Measurements from ENCODE around the gene KIRREL3. TPM values are rescaled to one million over a fixed set of nuclear protein-coding genes. Genes with fewer than 3 reads are reported as not detected.

The KIRREL3 gene
- total RNA-seq, 1 experiment from 2014 or later, result 0.44 TPM

- Histone ChIP-seq H2AFZ (ENCODE audit: low read length) (no peak overlapping the region), H3K9me2 (replicated peaks; ENCODE audit: low read length) (no peaks in the 10 kb centered on the region), H3K79me2 (ENCODE audit: low read length) (no peaks in the 10 kb centered on the region), H3K27me3 (ENCODE audit: low read length) (no peaks in the 10 kb centered on the region), H3K9ac (ENCODE audit: low read length) (no peak overlapping the region), H4K20me1 (ENCODE audit: low read length) (no peaks in the 10 kb centered on the region), H3K36me3 (ENCODE audit: low read depth, low read length) (peaks cover 28% of the 10 kb centered on the region), H3K9me3 (ENCODE audit: low read length) (no peaks in the 10 kb centered on the region), H3K27ac (ENCODE audit: low read length) (no peak overlapping the region), H3K4me1 (ENCODE audit: insufficient read depth, low read length) (peaks cover 6% of the 10 kb centered on the region; the same call in 1 of the 2 replicates), H3F3A (ENCODE audit: low read length, unreplicated experiment) (no peaks in the 10 kb centered on the region), H3K4me3 (ENCODE audit: low read length) (no peak overlapping the region), H3K4me2 (ENCODE audit: low read length) (no peak overlapping the region)
- intact Hi-C loops (cut with micrococcal nuclease), result no loop called here
- POLR2A ChIA-PET (ENCODE audit: unreplicated experiment), result no interaction called here
- CTCF ChIA-PET, result no interaction called here
- no TSS peak for BruUV-seq (replicated peaks)
- DNase-seq (no peak), ATAC-seq (no peak)
- TF ChIP-seq EZH2 (IDR thresholded peaks at IDR 0.05; ENCODE audit: low read length, unreplicated experiment) (no peak), EZH2phosphoT487 (IDR thresholded peaks at IDR 0.05; ENCODE audit: borderline replicate concordance, low read length) (no peak), CTCF (conservative IDR thresholded peaks at IDR 0.05; ENCODE audit: low read depth, low read length) (no peak)
Observed at GRCh38 chr11:126415669-126416420, 584.7 kb downstream of the KIRREL3 start.

GRCh38 chr11:126415128-126415527 is 585.4 kb downstream of the KIRREL3 start:
- H3K27ac ChIP-seq (ENCODE audit: low read length), result no peak overlapping the region
- no peak overlapping the region for H3K4me3 ChIP-seq (ENCODE audit: low read length)
- CTCF ChIA-PET, result no interaction called here
- H2AFZ ChIP-seq (ENCODE audit: low read length), result no peak overlapping the region
- no peak for ATAC-seq
- no peak overlapping the region for H3K9ac ChIP-seq (ENCODE audit: low read length)
- no peak for TF ChIP-seq CTCF (conservative IDR thresholded peaks at IDR 0.05; ENCODE audit: low read depth, low read length)
- TF ChIP-seq EZH2 (IDR thresholded peaks at IDR 0.05; ENCODE audit: low read length, unreplicated experiment), result no peak
- no peak for TF ChIP-seq EZH2phosphoT487 (IDR thresholded peaks at IDR 0.05; ENCODE audit: borderline replicate concordance, low read length)
- H3K9me2 ChIP-seq (replicated peaks; ENCODE audit: low read length), result no peaks in the 10 kb centered on the region
- BruUV-seq (replicated peaks), result no TSS peak
- no peaks in the 10 kb centered on the region for H3K27me3 ChIP-seq (ENCODE audit: low read length)
- H3K4me1 ChIP-seq (ENCODE audit: insufficient read depth, low read length), result peaks cover 6% of the 10 kb centered on the region; the same call in 1 of the 2 replicates
- H3K36me3 ChIP-seq (ENCODE audit: low read depth, low read length), result peaks cover 35% of the 10 kb centered on the region
- POLR2A ChIA-PET (ENCODE audit: unreplicated experiment), result no interaction called here
- no peak for DNase-seq
- H3F3A ChIP-seq (ENCODE audit: low read length, unreplicated experiment), result no peaks in the 10 kb centered on the region
- H3K4me2 ChIP-seq (ENCODE audit: low read length), result no peak overlapping the region
- H3K9me3 ChIP-seq (ENCODE audit: low read length), result no peaks in the 10 kb centered on the region
- H3K79me2 ChIP-seq (ENCODE audit: low read length), result no peaks in the 10 kb centered on the region
- intact Hi-C loops (cut with micrococcal nuclease), result no loop called here
- no peaks in the 10 kb centered on the region for H4K20me1 ChIP-seq (ENCODE audit: low read length)

GRCh38 chr11:126414615-126415014 is 586.0 kb downstream of the KIRREL3 start:
- H3K4me1 ChIP-seq (ENCODE audit: insufficient read depth, low read length), result peaks cover 6% of the 10 kb centered on the region; the same call in 1 of the 2 replicates
- no peaks in the 10 kb centered on the region for H3K79me2 ChIP-seq (ENCODE audit: low read length)
- H3K36me3 ChIP-seq (ENCODE audit: low read depth, low read length), result peaks cover 40% of the 10 kb centered on the region
- ATAC-seq (peak; percentile 61), DNase-seq (peak; percentile 35)
- H3K9ac ChIP-seq (ENCODE audit: low read length), result no peak overlapping the region
- no peaks in the 10 kb centered on the region for H3K9me3 ChIP-seq (ENCODE audit: low read length)
- peak overlapping the region; percentile 26 for H3K27ac ChIP-seq (ENCODE audit: low read length)
- H3K27me3 ChIP-seq (ENCODE audit: low read length), result no peaks in the 10 kb centered on the region
- no peaks in the 10 kb centered on the region for H4K20me1 ChIP-seq (ENCODE audit: low read length)
- TF ChIP-seq EZH2 (IDR thresholded peaks at IDR 0.05; ENCODE audit: low read length, unreplicated experiment) (no peak), CTCF (conservative IDR thresholded peaks at IDR 0.05; ENCODE audit: low read depth, low read length) (no peak), EZH2phosphoT487 (IDR thresholded peaks at IDR 0.05; ENCODE audit: borderline replicate concordance, low read length) (no peak)
- no peaks in the 10 kb centered on the region for H3F3A ChIP-seq (ENCODE audit: low read length, unreplicated experiment)
- intact Hi-C loops (cut with micrococcal nuclease), result no loop called here
- ChIA-PET POLR2A (ENCODE audit: unreplicated experiment) (no interaction called here), CTCF (no interaction called here)
- no peak overlapping the region for H3K4me2 ChIP-seq (ENCODE audit: low read length)
- no peak overlapping the region for H2AFZ ChIP-seq (ENCODE audit: low read length)
- no peaks in the 10 kb centered on the region for H3K9me2 ChIP-seq (replicated peaks; ENCODE audit: low read length)
- BruUV-seq (replicated peaks), result no TSS peak
- H3K4me3 ChIP-seq (ENCODE audit: low read length), result no peak overlapping the region

All from PC-3 (cell line).